NCI-H345 treated with DMSO at 0.1 percent for 48 hours (cell line): ENCODE results near the gene ZNF609.

ENCODE experiments used
- DNase-seq: peaks from one replicate; lab custom pipeline; 2025; ENCODE audit not compliant: unreplicated experiment; lab: John Stamatoyannopoulos, UW

The ZNF609 gene

DNA sequence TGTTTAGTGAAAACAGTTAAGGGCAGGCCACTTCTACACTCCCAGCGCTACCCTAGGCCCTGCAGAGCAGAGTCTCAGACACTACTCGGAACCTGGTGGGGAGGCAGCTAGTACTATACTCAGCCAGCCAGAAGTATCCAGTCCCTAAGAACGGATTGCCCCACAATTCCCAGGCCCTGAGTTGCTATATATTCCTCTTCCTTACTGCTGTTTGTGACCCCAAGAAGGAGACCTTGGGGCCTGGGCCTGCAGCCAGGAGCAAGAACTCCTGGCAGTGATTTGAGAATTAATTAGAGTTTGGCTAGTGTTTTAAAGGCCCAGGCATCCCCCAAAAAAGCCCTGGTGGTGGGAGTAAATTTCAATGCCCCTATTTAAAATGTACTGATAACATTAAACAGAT is 227.3 kb downstream of the ZNF609 start:
- no peak for DNase-seq

- DNase-seq = no peak
Observed at GRCh38 chr15:64688770-64689169, 228.4 kb downstream of the ZNF609 start.

DNA sequence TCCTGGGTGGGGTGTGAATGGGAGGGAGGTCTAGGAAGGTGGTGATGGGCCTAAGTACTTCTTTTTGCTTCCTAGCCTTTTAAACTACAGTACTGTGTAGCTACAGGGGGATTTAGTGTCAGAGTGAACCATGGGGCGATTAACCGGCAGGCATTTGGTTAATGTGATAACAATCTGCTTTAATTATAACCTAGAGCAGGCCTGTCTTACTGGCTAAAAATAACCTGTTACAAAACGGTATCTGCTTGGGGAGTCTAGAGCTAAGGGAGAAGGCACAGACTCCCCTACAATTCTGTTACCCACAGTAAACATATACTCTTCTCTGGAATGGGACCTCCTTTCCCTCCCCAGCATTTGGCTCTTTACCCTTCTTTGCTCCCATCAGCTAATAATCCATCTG is 229.6 kb downstream of the ZNF609 start:
- DNase-seq = no peak

DNA sequence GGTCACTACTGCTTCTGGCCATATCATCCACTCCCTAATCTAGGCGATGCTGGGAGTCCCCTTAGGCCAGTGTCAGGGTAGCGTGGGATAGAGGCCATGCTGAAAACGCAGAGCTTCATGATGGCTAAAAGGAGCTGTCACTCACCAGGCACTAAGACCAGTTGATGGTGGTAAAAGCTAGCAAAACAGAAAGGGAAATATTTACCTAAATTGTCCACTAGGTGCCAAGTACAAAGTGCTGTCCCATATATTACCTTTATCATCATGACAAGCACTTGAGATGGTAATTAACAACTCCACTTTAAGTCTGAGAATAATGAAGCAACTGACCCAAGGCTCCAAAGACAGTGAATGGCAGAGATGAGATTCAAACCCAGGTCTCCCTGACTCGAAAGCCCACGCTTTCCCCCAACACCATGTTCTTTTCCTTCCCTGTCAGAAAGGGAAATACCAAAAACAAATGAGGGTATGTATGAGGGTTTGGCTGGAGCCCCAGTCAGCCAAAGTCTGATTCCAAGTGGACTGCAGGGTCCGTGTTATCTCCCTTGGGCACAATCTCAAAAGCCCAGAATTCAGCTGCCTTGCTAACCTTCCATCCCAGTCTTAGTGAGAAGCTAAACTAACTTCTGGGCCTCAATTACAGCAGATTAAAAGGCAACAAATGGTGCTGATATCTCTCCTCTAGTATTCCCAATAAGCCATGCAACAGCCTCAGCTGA is 230.4 kb downstream of the ZNF609 start:
- DNase-seq = no peak

GRCh38 chr15:64691896-64692565 is 231.7 kb downstream of the ZNF609 start:
- no peak for DNase-seq

DNA sequence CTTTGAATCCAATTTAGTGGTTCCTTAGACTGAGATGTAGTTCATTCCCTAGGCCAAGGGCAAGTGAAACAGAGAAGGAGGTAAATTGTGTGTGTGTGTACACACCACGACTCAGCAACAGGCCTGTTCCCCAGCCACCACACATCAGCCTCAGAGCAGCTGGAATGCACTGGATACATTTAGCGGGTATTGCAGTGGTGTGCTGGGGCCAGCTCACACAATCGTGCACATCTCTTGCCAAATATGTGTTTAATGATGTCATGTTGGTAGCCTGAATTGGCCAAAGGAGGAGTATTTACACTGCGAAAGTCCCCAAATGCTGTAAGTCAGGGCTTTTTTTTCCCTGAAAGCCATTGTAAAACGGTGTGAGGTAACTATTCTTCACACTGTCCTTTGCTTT is 232.8 kb downstream of the ZNF609 start:
- DNase-seq = no peak

DNA sequence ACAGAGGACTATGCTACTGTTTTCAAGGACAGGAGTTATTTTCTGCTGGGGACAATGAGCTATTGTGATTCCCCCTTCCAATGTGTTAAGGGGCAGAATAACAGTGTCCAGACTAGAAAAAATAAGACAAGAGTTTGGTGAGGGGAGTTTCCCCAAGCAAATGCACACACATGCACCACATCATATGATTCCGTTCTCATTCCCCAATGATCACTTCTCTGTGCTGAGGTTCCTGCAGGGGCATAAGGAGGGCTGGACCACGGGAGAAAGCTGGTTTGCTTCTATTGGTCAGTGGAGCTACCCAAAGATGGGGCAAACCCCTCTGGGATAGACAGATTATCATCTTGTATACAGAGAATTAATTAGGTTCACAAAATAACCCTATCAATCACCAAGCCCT is 234.4 kb downstream of the ZNF609 start:
- DNase-seq = no peak

GRCh38 chr15:64695561-64695992 is 235.2 kb downstream of the ZNF609 start:
- no peak for DNase-seq

DNA sequence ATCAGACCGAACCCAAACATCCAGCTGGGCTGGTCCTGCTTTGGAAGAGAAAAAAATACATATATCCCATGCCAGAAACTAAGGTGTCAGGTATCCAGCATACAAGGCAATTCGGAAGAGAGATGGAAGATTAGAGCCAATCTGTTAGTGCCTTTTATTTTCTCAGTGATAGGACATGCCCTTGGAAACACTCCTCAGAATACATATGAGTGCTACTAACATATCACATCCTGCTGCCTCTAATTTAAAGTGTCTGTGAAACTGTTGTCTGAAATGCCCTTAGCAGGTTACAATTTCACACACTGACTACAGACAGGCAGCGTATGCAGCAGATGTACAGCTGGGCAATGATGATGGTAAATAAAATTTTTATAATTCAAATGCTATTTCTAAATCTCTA is 236.1 kb downstream of the ZNF609 start:
- no peak for DNase-seq

GRCh38 chr15:64697911-64698369 is 237.6 kb downstream of the ZNF609 start:
- no peak for DNase-seq

DNA sequence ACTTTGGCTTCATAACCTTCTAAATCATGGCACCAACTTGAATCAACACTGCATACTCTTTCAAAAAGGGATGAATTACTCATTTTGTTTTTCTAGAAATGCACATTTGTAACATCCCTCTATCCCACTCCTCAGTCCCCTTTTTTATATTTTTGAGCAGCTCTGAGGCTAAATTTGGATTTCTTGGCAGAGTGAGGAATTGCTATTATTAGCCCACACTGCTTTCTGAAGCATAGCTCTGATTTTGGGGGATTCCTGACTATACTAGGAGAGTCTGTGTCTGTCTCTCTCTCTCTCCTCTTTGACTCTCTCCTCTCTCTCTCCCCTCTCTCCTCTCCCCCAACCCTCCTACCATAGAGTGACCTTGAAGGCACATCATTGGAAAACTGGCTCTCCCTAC is 238.4 kb downstream of the ZNF609 start:
- no peak for DNase-seq

DNA sequence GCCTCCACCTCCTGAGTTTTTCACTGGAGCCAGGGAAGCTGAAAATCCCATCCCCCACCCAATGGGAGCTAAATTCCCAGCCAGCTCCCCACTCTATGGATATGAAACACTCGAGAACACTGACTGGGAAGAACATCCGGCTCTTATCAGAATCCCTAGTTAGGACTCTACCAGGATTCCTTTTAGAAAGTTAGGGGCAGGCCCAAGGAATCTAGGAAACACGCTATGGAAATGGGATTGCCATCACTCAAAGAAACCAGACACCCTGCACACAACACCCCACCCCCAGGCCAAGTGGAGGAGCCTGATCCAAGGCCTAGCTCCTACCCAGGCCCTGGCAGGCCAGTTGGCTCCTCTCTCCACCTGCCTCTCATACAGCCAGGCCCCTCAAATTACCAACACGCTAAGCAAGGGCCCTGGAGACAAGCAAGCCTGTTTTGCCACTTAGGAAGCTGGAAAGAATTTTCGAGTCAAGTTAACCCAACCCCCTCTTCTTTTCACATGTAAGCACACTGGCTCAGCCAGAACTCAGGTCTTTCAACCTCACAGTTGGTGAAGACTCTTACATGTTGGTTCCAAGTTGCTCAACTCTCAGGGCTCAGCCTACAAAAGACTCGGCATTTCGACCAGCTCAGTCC is 239.5 kb downstream of the ZNF609 start:
- DNase-seq = no peak

GRCh38 chr15:64701051-64701450 is 240.7 kb downstream of the ZNF609 start:
- no peak for DNase-seq

DNA sequence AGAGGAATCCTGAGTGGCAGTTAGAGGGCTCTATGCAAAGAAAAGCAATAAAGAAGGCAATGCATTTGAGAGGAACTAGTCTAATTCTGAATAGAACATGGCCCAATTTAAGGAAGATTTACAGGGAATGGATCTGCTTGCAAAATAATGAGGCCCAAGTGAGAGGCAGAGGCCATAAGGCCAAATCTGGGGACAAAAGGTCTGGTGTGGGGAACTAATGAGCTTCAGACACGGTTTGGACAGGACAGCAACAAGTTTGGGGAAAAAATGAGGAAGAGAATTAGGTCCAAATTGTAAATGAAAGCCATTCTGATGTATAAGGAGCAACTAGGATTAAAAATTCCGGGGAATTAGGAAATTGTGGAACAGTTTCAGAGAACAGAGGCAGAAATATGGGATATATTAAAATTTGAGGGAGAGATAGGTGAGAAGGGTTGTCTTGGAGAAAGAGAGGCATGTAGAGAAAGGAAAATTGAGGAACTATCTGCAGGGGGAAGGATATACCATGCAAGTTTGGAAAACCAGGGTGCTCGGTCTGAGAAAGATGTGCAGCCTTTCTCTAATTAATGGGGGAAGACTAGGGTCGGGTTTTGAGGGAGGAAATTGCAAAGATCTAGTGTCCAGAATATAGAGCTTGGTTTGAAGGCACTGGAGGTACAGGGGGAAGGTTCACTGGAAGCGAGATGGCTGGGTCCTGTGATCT is 241.3 kb downstream of the ZNF609 start:
- no peak for DNase-seq

DNA sequence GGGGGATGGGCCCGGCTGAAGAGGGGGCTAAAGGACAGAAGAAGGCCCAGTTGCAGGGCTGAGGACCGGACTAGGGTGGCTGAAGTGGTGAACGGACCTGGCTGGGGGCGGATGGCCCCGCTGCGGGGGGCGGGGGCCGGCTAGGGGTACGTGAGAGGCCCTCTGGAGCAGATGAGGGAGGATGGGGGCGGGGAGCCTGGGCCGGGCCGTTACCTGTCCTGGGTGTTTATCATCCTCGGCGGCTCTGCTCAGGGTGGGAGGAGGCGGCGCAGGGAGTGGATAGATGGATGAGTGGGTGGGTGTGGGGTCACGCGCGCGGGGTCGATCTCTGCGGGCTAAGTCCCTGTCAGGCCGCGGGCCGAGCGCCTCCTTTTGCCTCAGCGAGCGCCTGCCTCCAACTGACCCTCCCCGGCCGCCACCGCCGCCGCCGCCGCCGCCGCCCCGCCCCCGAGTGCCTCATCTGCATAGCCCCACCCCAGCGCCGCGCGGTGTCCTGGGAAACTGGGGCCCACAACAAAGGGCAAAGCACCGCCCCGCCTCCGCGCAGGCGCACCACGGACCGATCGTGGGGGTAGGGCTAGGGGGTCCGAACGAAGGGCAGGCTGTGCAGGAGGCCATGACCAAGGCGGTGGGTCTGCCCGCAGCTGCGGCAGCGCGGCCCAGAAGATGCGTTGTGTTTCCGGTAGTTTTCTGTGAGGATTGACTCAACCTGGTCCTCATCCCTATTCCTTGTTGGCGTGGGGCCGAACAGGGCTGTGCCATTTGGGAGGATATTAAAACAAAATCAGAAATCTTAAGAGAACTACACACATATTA is 242.6 kb downstream of the ZNF609 start:
- peak; percentile 79 for DNase-seq

- DNase-seq = no peak
Observed at GRCh38 chr15:64703632-64703959, 243.2 kb downstream of the ZNF609 start.

DNA sequence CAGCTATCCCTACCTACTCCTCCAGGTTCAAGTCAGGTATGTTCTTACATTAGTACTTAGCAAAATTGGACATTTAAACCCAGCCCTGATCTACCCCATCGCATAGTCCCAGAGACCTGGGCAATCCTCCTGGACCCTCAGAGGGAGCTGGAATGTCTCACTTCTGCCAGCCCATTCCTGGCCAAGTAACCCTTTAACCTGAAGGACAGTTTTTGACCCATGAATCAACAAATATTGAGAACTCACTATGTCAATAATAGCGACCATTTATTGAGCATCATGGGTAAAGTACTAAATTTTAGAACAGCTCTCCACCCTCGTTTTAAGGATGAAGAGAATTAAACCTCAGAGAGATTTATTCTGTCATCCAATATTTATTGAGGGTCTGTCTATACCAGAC is 244.6 kb downstream of the ZNF609 start:
- no peak for DNase-seq

DNA sequence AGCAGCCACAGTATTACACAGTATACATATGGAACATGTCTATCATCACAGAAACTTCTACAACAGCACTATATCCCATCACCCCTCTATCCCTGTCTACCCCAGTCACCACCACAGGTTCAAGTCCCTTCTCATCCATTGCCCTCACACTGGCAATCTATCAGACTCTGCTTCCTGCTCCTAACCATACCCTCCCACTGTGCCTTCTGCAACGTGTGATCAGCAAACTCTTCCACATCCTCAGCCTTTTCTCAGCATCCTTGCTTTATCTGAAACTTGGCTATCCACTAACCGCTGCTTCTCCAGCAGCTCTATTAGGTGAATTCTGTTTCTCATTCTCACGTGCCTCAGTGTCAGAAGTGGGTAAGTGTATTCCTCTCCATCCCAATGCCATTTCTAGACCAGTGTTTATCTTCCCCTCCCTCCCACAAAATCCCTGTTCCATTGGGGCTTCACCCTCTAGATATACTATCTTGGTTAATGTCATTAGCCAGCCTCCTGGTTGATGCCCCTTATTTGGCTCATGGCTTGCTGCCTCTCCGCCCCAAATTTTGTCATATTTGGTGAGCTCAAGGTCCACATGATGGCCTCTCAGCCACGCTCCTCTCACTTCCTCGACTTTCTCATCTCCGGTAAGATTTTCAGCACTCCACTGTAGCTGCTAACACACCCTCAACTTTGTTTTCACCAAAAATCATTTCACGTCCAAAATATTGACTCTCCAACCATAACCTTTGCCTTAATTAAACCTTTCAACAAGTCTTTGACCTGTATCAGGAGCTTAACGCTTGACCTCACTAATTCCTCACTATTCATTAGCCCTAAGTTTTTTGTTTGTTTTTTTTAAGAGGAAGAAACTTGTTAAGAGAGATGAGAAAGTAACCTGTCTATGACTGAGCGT is 245.9 kb downstream of the ZNF609 start:
- no peak for DNase-seq

- no peak for DNase-seq
Observed at GRCh38 chr15:64710676-64711428, 250.5 kb downstream of the ZNF609 start.
